SK-N-SH treated with all-trans-retinoic acid at 6 μM for 48 hours (cell line): ENCODE data around the gene MAX.

Source experiments
- ATAC-seq: fragments of 200-7000 bp; cut with Tn5 transposase; 3 replicates; pipeline ENCODE4 v1.9.1; 2020; ENCODE audit warnings: mild to moderate bottlenecking, moderate library complexity
- ARNTL ChIP-seq: fragments of 450-650 bp; formaldehyde crosslinking; IDR thresholded peaks from 2 replicates; pipeline ENCODE4 v1.5.0; 2020; ENCODE audit warnings: low read depth, mild to moderate bottlenecking, moderate library complexity, borderline replicate concordance
- BACH2 ChIP-seq: fragments of 250-450 bp; sonication (Bioruptor Pico); IDR thresholded peaks from 2 replicates; pipeline ENCODE4 v1.9.0; 2021; ENCODE audit warnings: mild to moderate bottlenecking, borderline replicate concordance
- CREB5 ChIP-seq: fragments of 250-450 bp; sonication (Bioruptor Pico); IDR thresholded peaks from 2 replicates; pipeline ENCODE4 v1.5.1; 2020; ENCODE audit warnings: low read depth, mild to moderate bottlenecking, moderate library complexity
- CSDC2 ChIP-seq: fragments of 250-450 bp; sonication (Bioruptor Pico); IDR thresholded peaks from 2 replicates; pipeline ENCODE4 v1.5.0; 2020; ENCODE audit warnings: mild to moderate bottlenecking, moderate library complexity
- ESRRG ChIP-seq: fragments of 250-450 bp; sonication (Bioruptor Pico); IDR thresholded peaks from 2 replicates; pipeline ENCODE4 v1.6.1; 2021; ENCODE audit warnings: mild to moderate bottlenecking
- GLIS3 ChIP-seq: fragments of 250-450 bp; sonication (Bioruptor Pico); IDR thresholded peaks from 2 replicates; pipeline ENCODE4 v1.5.0; 2020; ENCODE audit warnings: mild to moderate bottlenecking, moderate library complexity
- ISL1 ChIP-seq: fragments of 250-450 bp; sonication (Bioruptor Pico); IDR thresholded peaks from 2 replicates; pipeline ENCODE4 v2.1.2; 2022; ENCODE audit warnings: mild to moderate bottlenecking, moderate library complexity
- OSR1 ChIP-seq: fragments of 250-450 bp; sonication (Bioruptor Pico); IDR thresholded peaks from 2 replicates; pipeline ENCODE4 v1.8.0; 2022; ENCODE audit warnings: moderate library complexity, mild to moderate bottlenecking, inconsistent platforms
- PATZ1 ChIP-seq: fragments of 250-450 bp; sonication (Bioruptor Pico); IDR thresholded peaks from 2 replicates; pipeline ENCODE4 v1.8.0; 2020; ENCODE audit warnings: mild to moderate bottlenecking, moderate library complexity, borderline replicate concordance
- POU6F1 ChIP-seq: fragments of 250-450 bp; sonication (Bioruptor Pico); IDR thresholded peaks from 2 replicates; pipeline ENCODE4 v1.8.0; 2021; ENCODE audit warnings: low read depth, mild to moderate bottlenecking, moderate library complexity, borderline replicate concordance
- SNAI2 ChIP-seq: fragments of 250-450 bp; sonication (Bioruptor Pico); IDR thresholded peaks from 2 replicates; pipeline ENCODE4 v1.5.0; 2020; ENCODE audit warnings: mild to moderate bottlenecking, moderate library complexity
- TOX ChIP-seq: fragments of 250-450 bp; sonication (Bioruptor Pico); IDR thresholded peaks from 2 replicates; pipeline ENCODE4 v1.8.0; 2021; ENCODE audit warnings: mild to moderate bottlenecking, moderate library complexity, borderline replicate concordance
- ZC3H10 ChIP-seq: fragments of 250-450 bp; sonication (Bioruptor Pico); IDR thresholded peaks from 2 replicates; pipeline ENCODE4 v1.5.1; 2021; ENCODE audit warnings: mild to moderate bottlenecking, moderate library complexity
- ZFP3 ChIP-seq: fragments of 250-450 bp; sonication (Bioruptor Pico); IDR thresholded peaks from 2 replicates; pipeline ENCODE4 v1.5.0; 2020; ENCODE audit warnings: mild to moderate bottlenecking, moderate library complexity
- ZFP30 ChIP-seq: fragments of 450-650 bp; formaldehyde crosslinking; IDR thresholded peaks from 2 replicates; pipeline ENCODE4 v1.5.0; 2022; ENCODE audit warnings: mild to moderate bottlenecking, moderate library complexity
- ZNF70 ChIP-seq: fragments of 450-650 bp; formaldehyde crosslinking; IDR thresholded peaks from 2 replicates; pipeline ENCODE4 v1.5.0; 2020; ENCODE audit warnings: mild to moderate bottlenecking, moderate library complexity
- TF ChIP-seq, protein P1 (sequence below): fragments of 250-450 bp; sonication (Bioruptor Pico); IDR thresholded peaks from 2 replicates; pipeline ENCODE4 v1.5.0; 2020; ENCODE audit warnings: mild to moderate bottlenecking, moderate library complexity
- TF ChIP-seq, protein P2 (sequence below): fragments of 250-450 bp; sonication (Bioruptor Pico); IDR thresholded peaks from 2 replicates; pipeline ENCODE4 v1.5.1; 2021; ENCODE audit warnings: mild to moderate bottlenecking, moderate library complexity

MAX gene

GRCh38 chr14:65045006-65045405 is 57.3 kb downstream of the MAX start:
- TF ChIP-seq PATZ1 (CRISPR knock-in tag) (no peak), SNAI2 (CRISPR knock-in tag) (no peak), GLIS3 (CRISPR knock-in tag) (no peak), TOX (CRISPR knock-in tag) (no peak), CREB5 (CRISPR knock-in tag) (no peak), ZNF70 (CRISPR knock-in tag) (no peak), ZC3H10 (CRISPR knock-in tag) (no peak), BACH2 (no peak), CSDC2 (CRISPR knock-in tag) (no peak)
- TF ChIP-seq, protein P1, sequence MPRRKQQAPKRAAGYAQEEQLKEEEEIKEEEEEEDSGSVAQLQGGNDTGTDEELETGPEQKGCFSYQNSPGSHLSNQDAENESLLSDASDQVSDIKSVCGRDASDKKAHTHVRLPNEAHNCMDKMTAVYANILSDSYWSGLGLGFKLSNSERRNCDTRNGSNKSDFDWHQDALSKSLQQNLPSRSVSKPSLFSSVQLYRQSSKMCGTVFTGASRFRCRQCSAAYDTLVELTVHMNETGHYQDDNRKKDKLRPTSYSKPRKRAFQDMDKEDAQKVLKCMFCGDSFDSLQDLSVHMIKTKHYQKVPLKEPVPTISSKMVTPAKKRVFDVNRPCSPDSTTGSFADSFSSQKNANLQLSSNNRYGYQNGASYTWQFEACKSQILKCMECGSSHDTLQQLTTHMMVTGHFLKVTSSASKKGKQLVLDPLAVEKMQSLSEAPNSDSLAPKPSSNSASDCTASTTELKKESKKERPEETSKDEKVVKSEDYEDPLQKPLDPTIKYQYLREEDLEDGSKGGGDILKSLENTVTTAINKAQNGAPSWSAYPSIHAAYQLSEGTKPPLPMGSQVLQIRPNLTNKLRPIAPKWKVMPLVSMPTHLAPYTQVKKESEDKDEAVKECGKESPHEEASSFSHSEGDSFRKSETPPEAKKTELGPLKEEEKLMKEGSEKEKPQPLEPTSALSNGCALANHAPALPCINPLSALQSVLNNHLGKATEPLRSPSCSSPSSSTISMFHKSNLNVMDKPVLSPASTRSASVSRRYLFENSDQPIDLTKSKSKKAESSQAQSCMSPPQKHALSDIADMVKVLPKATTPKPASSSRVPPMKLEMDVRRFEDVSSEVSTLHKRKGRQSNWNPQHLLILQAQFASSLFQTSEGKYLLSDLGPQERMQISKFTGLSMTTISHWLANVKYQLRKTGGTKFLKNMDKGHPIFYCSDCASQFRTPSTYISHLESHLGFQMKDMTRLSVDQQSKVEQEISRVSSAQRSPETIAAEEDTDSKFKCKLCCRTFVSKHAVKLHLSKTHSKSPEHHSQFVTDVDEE (CRISPR knock-in tag): no peak
- TF ChIP-seq, protein P2, sequence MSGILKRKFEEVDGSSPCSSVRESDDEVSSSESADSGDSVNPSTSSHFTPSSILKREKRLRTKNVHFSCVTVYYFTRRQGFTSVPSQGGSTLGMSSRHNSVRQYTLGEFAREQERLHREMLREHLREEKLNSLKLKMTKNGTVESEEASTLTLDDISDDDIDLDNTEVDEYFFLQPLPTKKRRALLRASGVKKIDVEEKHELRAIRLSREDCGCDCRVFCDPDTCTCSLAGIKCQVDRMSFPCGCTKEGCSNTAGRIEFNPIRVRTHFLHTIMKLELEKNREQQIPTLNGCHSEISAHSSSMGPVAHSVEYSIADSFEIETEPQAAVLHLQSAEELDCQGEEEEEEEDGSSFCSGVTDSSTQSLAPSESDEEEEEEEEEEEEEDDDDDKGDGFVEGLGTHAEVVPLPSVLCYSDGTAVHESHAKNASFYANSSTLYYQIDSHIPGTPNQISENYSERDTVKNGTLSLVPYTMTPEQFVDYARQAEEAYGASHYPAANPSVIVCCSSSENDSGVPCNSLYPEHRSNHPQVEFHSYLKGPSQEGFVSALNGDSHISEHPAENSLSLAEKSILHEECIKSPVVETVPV (CRISPR knock-in tag): no peak

DNA sequence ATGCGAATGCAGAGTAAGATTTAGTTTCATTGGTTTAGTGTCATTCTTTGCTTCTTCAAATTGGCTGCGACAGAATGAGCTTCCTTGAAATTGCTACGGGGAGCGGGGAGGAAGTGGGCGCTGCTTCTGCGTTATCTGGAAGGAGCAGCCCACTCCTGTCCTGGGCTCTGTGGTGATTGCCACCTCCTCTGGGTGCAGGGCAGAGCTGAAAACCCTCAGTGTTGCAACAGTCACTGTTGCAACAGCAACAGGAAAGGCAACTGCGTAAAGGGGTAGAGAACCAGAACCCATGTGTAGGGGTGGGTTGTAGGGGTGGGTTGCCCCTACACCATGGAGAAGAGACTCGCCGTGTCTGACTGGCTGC is 57.7 kb downstream of the MAX start:
- ATAC-seq: no peak
- no peak for TF ChIP-seq ARNTL
- TF ChIP-seq ZFP30 (CRISPR knock-in tag): no peak
- no peak for TF ChIP-seq ZFP3
- no peak for TF ChIP-seq ZNF70 (CRISPR knock-in tag)
- no peak for TF ChIP-seq POU6F1 (CRISPR knock-in tag)
- TF ChIP-seq, all 23 proteins: peak for 0

More at GRCh38 chr14:65045006-65045405, 57.3 kb downstream of the MAX start:
- ATAC-seq: no peak

DNA sequence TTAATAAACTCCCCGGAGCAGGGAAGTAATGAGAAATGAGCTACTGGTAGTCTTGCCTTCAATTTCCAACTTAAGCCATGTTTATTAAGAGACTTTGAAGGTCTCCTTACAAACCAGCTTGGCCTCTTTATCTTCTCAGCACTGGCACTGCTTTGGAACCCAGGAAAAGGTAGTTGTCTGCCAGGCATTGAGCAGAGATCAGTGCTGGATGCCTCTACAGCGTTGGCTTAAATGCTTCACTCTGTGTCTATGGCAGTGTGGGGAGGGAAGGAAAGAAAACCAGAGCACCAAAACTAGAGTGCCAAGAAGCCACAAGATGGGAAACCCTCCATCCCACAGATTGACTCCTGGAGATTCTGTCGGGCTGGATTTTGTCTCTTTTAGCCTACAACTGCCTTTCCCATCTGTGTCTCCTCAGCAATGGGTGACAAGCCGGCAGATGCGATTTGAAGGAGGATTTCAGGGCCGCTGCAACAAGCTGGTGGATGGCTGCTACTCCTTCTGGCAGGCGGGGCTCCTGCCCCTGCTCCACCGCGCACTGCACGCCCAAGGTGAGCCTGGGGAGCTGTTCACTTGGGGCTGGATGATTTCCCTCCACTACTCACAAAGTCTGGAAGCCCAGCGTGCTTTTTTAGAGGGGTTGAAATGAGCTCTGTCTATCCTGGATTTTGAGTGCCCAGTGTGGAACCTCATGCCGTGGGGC is 58.3 kb downstream of the MAX start:
- TF ChIP-seq OSR1 (CRISPR knock-in tag): no peak
- TF ChIP-seq, protein P1 (CRISPR knock-in tag): no peak
- TF ChIP-seq CREB5 (CRISPR knock-in tag): no peak
- no peak for TF ChIP-seq GLIS3 (CRISPR knock-in tag)
- TF ChIP-seq PATZ1 (CRISPR knock-in tag): no peak
- no peak for TF ChIP-seq CSDC2 (CRISPR knock-in tag)
- TF ChIP-seq ISL1 (CRISPR knock-in tag): no peak
- no peak for TF ChIP-seq TOX (CRISPR knock-in tag)
- TF ChIP-seq ESRRG (CRISPR knock-in tag): no peak
- TF ChIP-seq, all 23 proteins: peak for 0
- no peak for ATAC-seq
